ENCODE measurements around the gene WDR82.
"Not testable (repeated sequence)": the region's sequence is repeated elsewhere in the genome, so short reads cannot be mapped to it uniquely, and the experiment has no call there.

Gene WDR82

GRCh38 chr3:52292247-52293065, 14.0 kb upstream of the WDR82 start:
- no peak overlapping the region for H3K27ac ChIP-seq (ENCODE audit: low read length)

DNA sequence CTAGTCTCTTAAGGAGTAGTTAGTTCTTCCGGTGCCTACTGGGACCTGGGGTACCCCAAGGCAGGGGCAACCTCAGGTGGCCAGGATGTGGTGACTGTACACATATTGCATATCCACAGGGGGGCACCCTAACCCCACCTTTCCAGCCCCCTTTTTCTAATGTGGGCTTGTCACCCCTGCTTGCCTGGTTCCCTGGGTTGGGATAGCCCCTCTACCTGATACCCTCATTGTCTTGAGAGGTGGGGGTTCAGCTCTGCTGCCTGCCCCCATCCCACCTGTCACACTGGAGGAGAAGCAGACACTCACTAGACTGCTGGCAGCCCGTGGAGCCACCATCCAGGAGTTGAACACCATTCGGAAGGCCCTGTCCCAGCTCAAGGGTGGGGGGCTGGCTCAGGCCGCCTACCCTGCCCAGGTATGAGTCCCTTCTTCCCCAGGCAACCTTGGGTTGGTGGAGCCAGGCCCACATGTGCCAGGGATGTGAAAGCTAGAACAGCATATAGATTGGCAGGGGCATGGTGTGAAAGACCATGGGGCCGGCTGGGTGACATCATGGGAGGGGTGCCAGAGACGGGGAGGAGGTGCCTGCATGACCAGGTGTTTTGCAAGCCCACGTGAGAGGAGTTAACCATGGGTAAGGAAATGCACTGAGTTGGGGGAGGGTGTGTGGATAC, 13.2 kb upstream of the WDR82 start:
- no peak overlapping the region for H3K27ac ChIP-seq (ENCODE audit: low read length)

More at GRCh38 chr3:52292247-52293065, 14.0 kb upstream of the WDR82 start:
- H3K36me3 ChIP-seq (ENCODE audit: insufficient read depth, low read depth, low read length) = no peaks in the 10 kb centered on the region
- no peak overlapping the region for H3K9ac ChIP-seq (ENCODE audit: low read depth, low read length)
- no peak overlapping the region for H3K4me3 ChIP-seq (ENCODE audit: low read length)
- no peaks in the 10 kb centered on the region for H3K9me3 ChIP-seq (ENCODE audit: insufficient read depth, low read depth, low read length)
- H3K4me1 ChIP-seq (ENCODE audit: insufficient read depth, low read length) = no peaks in the 10 kb centered on the region
- no peaks in the 10 kb centered on the region; the same call in 1 of the 2 replicates for H3K27me3 ChIP-seq (ENCODE audit: insufficient read depth, low read length)

GRCh38 chr3:52290596-52291507, 12.4 kb upstream of the WDR82 start:
- Histone ChIP-seq H3K9me3 (ENCODE audit: insufficient read depth, low read depth, low read length) (no peaks in the 10 kb centered on the region), H3K27me3 (ENCODE audit: insufficient read depth, low read length) (no peaks in the 10 kb centered on the region), H3K4me1 (ENCODE audit: insufficient read depth, low read length) (peaks cover 3% of the 10 kb centered on the region; the same call in 1 of the 2 replicates), H3K9ac (ENCODE audit: low read depth, low read length) (no peak overlapping the region), H3K36me3 (ENCODE audit: insufficient read depth, low read depth, low read length) (no peaks in the 10 kb centered on the region), H3K27ac (ENCODE audit: low read length) (no peak overlapping the region), H3K4me3 (ENCODE audit: low read length) (no peak overlapping the region)

More for the DNA sequence above, 13.2 kb upstream of the WDR82 start:
- Histone ChIP-seq H3K9me3 (ENCODE audit: insufficient read depth, low read depth, low read length) (no peaks in the 10 kb centered on the region), H3K4me3 (ENCODE audit: low read length) (no peak overlapping the region), H3K9ac (ENCODE audit: low read depth, low read length) (no peak overlapping the region), H3K4me1 (ENCODE audit: insufficient read depth, low read length) (peaks cover 3% of the 10 kb centered on the region; the same call in 1 of the 2 replicates), H3K36me3 (ENCODE audit: insufficient read depth, low read depth, low read length) (no peaks in the 10 kb centered on the region), H3K27me3 (ENCODE audit: insufficient read depth, low read length) (no peaks in the 10 kb centered on the region)

- peaks cover 3% of the 10 kb centered on the region; the same call in 1 of the 2 replicates for H3K4me1 ChIP-seq (ENCODE audit: insufficient read depth, low read length)
- no peak overlapping the region for H3K4me3 ChIP-seq (ENCODE audit: low read length)
- H3K9ac ChIP-seq (ENCODE audit: low read depth, low read length) = no peak overlapping the region
- H3K27ac ChIP-seq (ENCODE audit: low read length) = no peak overlapping the region
- no peaks in the 10 kb centered on the region for H3K9me3 ChIP-seq (ENCODE audit: insufficient read depth, low read depth, low read length)
- no peaks in the 10 kb centered on the region for H3K36me3 ChIP-seq (ENCODE audit: insufficient read depth, low read depth, low read length)
- H3K27me3 ChIP-seq (ENCODE audit: insufficient read depth, low read length) = no peaks in the 10 kb centered on the region
These were observed 11.5 kb upstream of the WDR82 start for GRCh38 chr3:52289747-52290595.

DNA sequence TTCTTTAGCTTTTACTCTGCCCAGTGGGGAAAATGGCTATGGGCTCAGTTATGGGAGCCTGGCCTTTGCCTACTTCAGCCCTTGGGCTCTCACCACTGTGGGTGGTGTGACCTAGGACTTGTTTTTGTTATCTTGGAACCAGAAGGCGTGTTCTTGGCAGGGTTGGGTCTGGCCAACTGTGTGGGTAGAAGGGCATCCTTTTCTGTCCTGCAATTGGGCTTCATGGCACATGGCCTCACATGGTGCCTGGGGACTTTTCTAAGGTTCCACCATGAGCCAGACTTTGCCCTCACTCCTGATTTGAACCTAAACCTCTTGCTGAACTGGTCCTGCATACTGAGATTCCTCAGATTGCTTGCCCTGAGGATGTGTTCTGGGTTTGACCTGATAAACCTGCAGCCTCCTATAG, 10.9 kb upstream of the WDR82 start:
- H3K9ac ChIP-seq (ENCODE audit: low read depth, low read length) = no peak overlapping the region
- H3K4me3 ChIP-seq (ENCODE audit: low read length) = no peak overlapping the region
- no peak overlapping the region for H3K27ac ChIP-seq (ENCODE audit: low read length)

GRCh38 chr3:52288674-52289073, 10.2 kb upstream of the WDR82 start:
- Histone ChIP-seq H3K27ac (ENCODE audit: low read length) (no peak overlapping the region), H3K9me3 (ENCODE audit: insufficient read depth, low read depth, low read length) (no peaks in the 10 kb centered on the region), H3K36me3 (ENCODE audit: insufficient read depth, low read depth, low read length) (no peaks in the 10 kb centered on the region), H3K9ac (ENCODE audit: low read depth, low read length) (peak overlapping the region; percentile 95; the same call in 1 of the 2 replicates), H3K27me3 (ENCODE audit: insufficient read depth, low read length) (no peaks in the 10 kb centered on the region), H3K4me3 (ENCODE audit: low read length) (peak overlapping the region; percentile 95), H3K4me1 (ENCODE audit: insufficient read depth, low read length) (peaks cover 3% of the 10 kb centered on the region; the same call in 1 of the 2 replicates)

More for the DNA sequence above, 10.9 kb upstream of the WDR82 start:
- no peaks in the 10 kb centered on the region for H3K27me3 ChIP-seq (ENCODE audit: insufficient read depth, low read length)
- H3K4me1 ChIP-seq (ENCODE audit: insufficient read depth, low read length) = peaks cover 3% of the 10 kb centered on the region; the same call in 1 of the 2 replicates
- H3K36me3 ChIP-seq (ENCODE audit: insufficient read depth, low read depth, low read length) = no peaks in the 10 kb centered on the region
- H3K9me3 ChIP-seq (ENCODE audit: insufficient read depth, low read depth, low read length) = no peaks in the 10 kb centered on the region

DNA sequence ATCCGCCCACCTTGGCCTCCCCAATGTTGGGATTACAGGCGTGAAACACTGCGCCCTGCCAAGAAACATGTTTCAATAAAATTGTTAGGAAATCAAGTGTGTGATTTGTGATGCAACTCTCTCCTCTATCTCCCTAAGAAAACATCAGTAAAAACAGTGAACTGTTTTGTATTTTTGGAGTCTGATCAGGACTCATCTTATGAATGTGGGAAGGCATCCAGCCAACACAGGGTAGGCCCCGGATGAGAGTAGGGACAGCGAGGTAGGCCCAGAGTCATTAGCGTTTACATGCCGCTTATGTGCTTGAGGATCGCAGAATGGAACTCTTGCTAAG, 8.3 kb upstream of the WDR82 start:
- H3K27me3 ChIP-seq (ENCODE audit: insufficient read depth, low read length) = no peaks in the 10 kb centered on the region
- H3K27ac ChIP-seq (ENCODE audit: low read length) = peak overlapping the region; percentile 100
- peaks cover 3% of the 10 kb centered on the region; the same call in 1 of the 2 replicates for H3K4me1 ChIP-seq (ENCODE audit: insufficient read depth, low read length)
- peak overlapping the region; percentile 95 for H3K4me3 ChIP-seq (ENCODE audit: low read length)
- H3K36me3 ChIP-seq (ENCODE audit: insufficient read depth, low read depth, low read length) = no peaks in the 10 kb centered on the region
- H3K9me3 ChIP-seq (ENCODE audit: insufficient read depth, low read depth, low read length) = no peaks in the 10 kb centered on the region
- peak overlapping the region; percentile 95; the same call in 1 of the 2 replicates for H3K9ac ChIP-seq (ENCODE audit: low read depth, low read length)

DNA sequence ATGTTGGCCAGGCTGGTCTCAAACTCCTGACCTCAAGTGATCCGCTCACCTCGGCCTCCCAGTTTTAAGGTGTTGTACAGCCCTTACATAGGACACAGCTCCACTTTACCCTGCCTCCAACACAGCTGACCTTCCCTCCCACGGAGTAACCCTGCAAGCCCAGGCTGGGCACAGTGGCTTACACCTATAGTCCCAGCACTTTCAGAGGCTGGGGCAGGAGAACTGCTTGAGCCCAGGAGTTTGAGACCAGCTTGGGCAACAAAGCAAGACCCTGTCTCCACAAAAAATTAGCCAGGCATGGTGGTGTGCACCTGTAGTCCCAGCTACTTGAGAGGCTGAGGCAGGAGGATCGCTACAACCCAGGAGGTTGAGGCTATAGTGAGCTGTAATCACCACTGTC, 5.6 kb upstream of the WDR82 start:
- not testable (repeated sequence) for H3K9ac ChIP-seq (ENCODE audit: low read depth, low read length); H3K27me3 ChIP-seq (ENCODE audit: insufficient read depth, low read length); H3K27ac ChIP-seq (ENCODE audit: low read length); H3K9me3 ChIP-seq (ENCODE audit: insufficient read depth, low read depth, low read length); H3K4me3 ChIP-seq (ENCODE audit: low read length); H3K4me1 ChIP-seq (ENCODE audit: insufficient read depth, low read length); H3K36me3 ChIP-seq (ENCODE audit: insufficient read depth, low read depth, low read length)

- H3K4me1 ChIP-seq (ENCODE audit: insufficient read depth, low read length) = peaks cover 3% of the 10 kb centered on the region; the same call in 1 of the 2 replicates
- no peaks in the 10 kb centered on the region for H3K27me3 ChIP-seq (ENCODE audit: insufficient read depth, low read length)
- H3K36me3 ChIP-seq (ENCODE audit: insufficient read depth, low read depth, low read length) = no peaks in the 10 kb centered on the region
- H3K27ac ChIP-seq (ENCODE audit: low read length) = no peak overlapping the region
- no peaks in the 10 kb centered on the region for H3K9me3 ChIP-seq (ENCODE audit: insufficient read depth, low read depth, low read length)
- H3K9ac ChIP-seq (ENCODE audit: low read depth, low read length) = no peak overlapping the region
- no peak overlapping the region for H3K4me3 ChIP-seq (ENCODE audit: low read length)
These were observed 4.9 kb upstream of the WDR82 start for GRCh38 chr3:52283306-52283705.

- Histone ChIP-seq H3K9me3 (ENCODE audit: insufficient read depth, low read depth, low read length) (no peaks in the 10 kb centered on the region), H3K27ac (ENCODE audit: low read length) (no peak overlapping the region), H3K27me3 (ENCODE audit: insufficient read depth, low read length) (no peaks in the 10 kb centered on the region), H3K36me3 (ENCODE audit: insufficient read depth, low read depth, low read length) (no peaks in the 10 kb centered on the region), H3K4me1 (ENCODE audit: insufficient read depth, low read length) (peaks cover 3% of the 10 kb centered on the region; the same call in 1 of the 2 replicates), H3K9ac (ENCODE audit: low read depth, low read length) (no peak overlapping the region), H3K4me3 (ENCODE audit: low read length) (no peak overlapping the region)
These were observed 3.7 kb upstream of the WDR82 start for GRCh38 chr3:52281981-52282801.
